B cell (primary cell): ENCODE measurements around the gene SSR2. TPM values are rescaled to one million over a fixed set of nuclear protein-coding genes. Genes with fewer than 3 reads are reported as not detected.

Source experiments
- ATAC-seq: fragments of 200-7000 bp; cut with Tn5 transposase; one replicate; pipeline ENCODE4 v1.10.0; 2021; ENCODE audit warnings: low read depth, mild to moderate bottlenecking, moderate number of reproducible peaks, moderate library complexity
- CTCF ChIA-PET: fragments of 350-600 bp; sonication (Branson Sonifier 250); formaldehyde crosslinking; loops from one replicate; lab custom pipeline; 2021; ENCODE audit warnings: antibody characterized with exemption, inconsistent platforms; lab: Charles Lee
- POLR2A ChIA-PET: fragments of 350-600 bp; sonication (Branson Sonifier 250); formaldehyde crosslinking; loops from one replicate; lab custom pipeline; 2021; ENCODE audit warnings: antibody characterized with exemption; lab: Charles Lee
- DNase-seq: peaks from one replicate; pipeline ENCODE4 v3.0.0; 2013
- H2AFZ ChIP-seq: 2 replicates; pipeline ENCODE4 v1.6.1; 2012; ENCODE audit warnings: mild to moderate bottlenecking, low read depth, low read length; ENCODE audit not compliant: insufficient read depth, poor library complexity, severe bottlenecking
- H3K27ac ChIP-seq, 2 donors: 1 replicate in 1 of 2; 2 replicates in 1 of 2; pipeline ENCODE4 v1.5.1; 2012 to 2013; ENCODE audit warnings: low read length in 2 of 2, mild to moderate bottlenecking in 2 of 2, moderate library complexity in 1 of 2
- H3K27me3 ChIP-seq, 4 experiments: fragments of 200-600 bp in 1 of 4; sonication (generic) in 1 of 4; replicated peaks in 1 of 4; 1 replicate in 2 of 4; 2 replicates in 2 of 4; pipeline versions ENCODE4 v1.6.1 to v1.7.0; 2013 to 2016; ENCODE audit warnings: low read length in 3 of 4, mild to moderate bottlenecking in 2 of 4, mixed read lengths in 1 of 4, moderate library complexity in 1 of 4; ENCODE audit not compliant: insufficient read depth in 4 of 4, control insufficient read depth in 3 of 4; ENCODE audit errors: control extremely low read depth in 1 of 4
- H3K36me3 ChIP-seq, 2 experiments: replicated peaks in 1 of 2; 1 replicate in 1 of 2; 2 replicates in 1 of 2; pipeline versions ENCODE4 v1.6.1 to v1.7.1; 2013; ENCODE audit warnings: low read length in 1 of 2; ENCODE audit not compliant: insufficient read depth in 2 of 2, control insufficient read depth in 1 of 2; ENCODE audit errors: control extremely low read depth in 1 of 2, extremely low read depth in 1 of 2
- H3K4me1 ChIP-seq, 2 donors: fragments of 200-600 bp in 1 of 2; sonication (generic) in 1 of 2; 1 replicate in 1 of 2; 2 replicates in 1 of 2; pipeline versions ENCODE4 v1.5.1 to v1.6.1; 2013 to 2017; ENCODE audit warnings: low read length in 2 of 2; ENCODE audit not compliant: control insufficient read depth in 2 of 2, insufficient read depth in 2 of 2
- H3K4me2 ChIP-seq: replicated peaks from 2 replicates; pipeline ENCODE3; 2012; ENCODE audit warnings: mild to moderate bottlenecking, low read depth, low read length; ENCODE audit not compliant: poor library complexity, severe bottlenecking
- H3K4me3 ChIP-seq, 5 experiments: fragments of 200-600 bp in 1 of 5; sonication (generic) in 1 of 5; 1 replicate in 3 of 5; 2 replicates in 2 of 5; pipeline versions ENCODE4 v1.5.1 to v1.7.0; 2011 to 2016; ENCODE audit warnings: low read length in 4 of 5, mild to moderate bottlenecking in 4 of 5, low read depth in 2 of 5, control low read depth in 1 of 5, moderate library complexity in 1 of 5; ENCODE audit not compliant: insufficient read depth in 1 of 5; ENCODE audit errors: control extremely low read depth in 1 of 5, extremely low read depth in 1 of 5
- H3K79me2 ChIP-seq: fragments of 200-600 bp; sonication (generic); one replicate; pipeline ENCODE4 v1.6.0; 2016; ENCODE audit warnings: low read length; ENCODE audit not compliant: control insufficient read depth, insufficient read depth
- H3K9ac ChIP-seq: fragments of 200-600 bp; sonication (generic); 2 replicates; pipeline ENCODE4 v1.6.1; 2017; ENCODE audit warnings: mild to moderate bottlenecking, low read length, moderate library complexity
- H3K9me3 ChIP-seq, 3 donors: one replicate each; pipeline versions ENCODE4 v1.6.1 to v1.7.1; 2013; ENCODE audit warnings: low read length in 2 of 3; ENCODE audit not compliant: control insufficient read depth in 2 of 3, insufficient read depth in 1 of 3; ENCODE audit errors: control extremely low read depth in 1 of 3
- H4K20me1 ChIP-seq: 2 replicates; pipeline ENCODE4 v1.6.0; 2012; ENCODE audit warnings: mild to moderate bottlenecking, low read length; ENCODE audit not compliant: insufficient read depth, control insufficient read depth, poor library complexity, severe bottlenecking
- H3K27ac Mint-ChIP-seq: one replicate; pipeline ENCODE4 v1.8.0; 2021; ENCODE audit warnings: mixed read lengths
- H3K27me3 Mint-ChIP-seq: one replicate; pipeline ENCODE4 v1.8.0; 2021; ENCODE audit warnings: mixed read lengths
- H3K4me1 Mint-ChIP-seq: one replicate; pipeline ENCODE4 v1.8.0; 2021; ENCODE audit warnings: mixed read lengths
- H3K4me3 Mint-ChIP-seq: one replicate; pipeline ENCODE4 v1.8.0; 2021; ENCODE audit warnings: mixed read lengths
- H3K9me3 Mint-ChIP-seq: one replicate; pipeline ENCODE4 v1.8.0; 2022; ENCODE audit warnings: mixed read lengths; ENCODE audit not compliant: insufficient read depth
- CTCF ChIP-seq: fragments of 200-600 bp; IDR thresholded peaks from one replicate; pipeline ENCODE4 v1.8.0; 2022; ENCODE audit warnings: antibody characterized with exemption, mild to moderate bottlenecking
- EZH2 ChIP-seq: IDR thresholded peaks from 2 replicates; pipeline ENCODE4 v1.6.1; 2012; ENCODE audit warnings: borderline replicate concordance, low read depth, mild to moderate bottlenecking, moderate library complexity, low read length; ENCODE audit not compliant: insufficient read depth, poor library complexity, severe bottlenecking
- WGBS: methylation state at CpG from one replicate; pipeline ENCODE4 v1.1.5; 2013; ENCODE audit warnings: missing lambda C conversion rate; ENCODE audit not compliant: insufficient coverage; 5-methylcytosine and 5-hydroxymethylcytosine counted together
- intact Hi-C: fragments of 100-400 bp; cut with micrococcal nuclease; formaldehyde crosslinking; loops from one replicate; pipeline ENCODE4 v1.10.0; 2022
- polyA plus RNA-seq: library from polyadenylated mRNA; depleted of rRNA; stranded (reverse); fragments of >200 nt; gene quantifications from 2 replicates; pipeline ENCODE4 v1.2.3, GENCODE V29; 2012
- total RNA-seq, 2 donors: library from RNA; stranded (reverse); fragments of 120-200 nt in 1 of 2; gene quantifications; 1 replicate in 1 of 2; 2 replicates in 1 of 2; pipeline versions ENCODE4 v1.2.3 to v1.2.4, GENCODE V29; 2013 to 2022

Gene SSR2
- total and polyA plus RNA-seq, 2 donors (not counting 1 experiment from before 2014, with no cell fraction given), result 160 to 359 TPM

GRCh38 chr1:155977690-155978324, 42.9 kb downstream of the SSR2 start:
- intact Hi-C loops, result loop anchor here (1.0 to 5.0 kb wide), 3 partner anchors 32 to 231 kb away; partner anchors contain the start of gene LAMTOR2
- Histone ChIP-seq H3K27ac (peak overlapping the region; percentile 70 to 91), H3K79me2 (peaks cover 98% of the 10 kb centered on the region), H3K4me3 (peak overlapping the region; percentile 71 to 93 (median 81)), H4K20me1 (peaks cover 53% of the 10 kb centered on the region), H3K9ac (peak overlapping the region; percentile 89), H3K4me2 (peak overlapping the region; percentile 93), H2AFZ (peak overlapping the region; percentile 67), H3K4me1 (peaks cover 63 to 72% of the 10 kb centered on the region in 2 donors), H3K9me3 (no peaks in the 10 kb centered on the region), H3K36me3 (peaks cover 4 to 15% of the 10 kb centered on the region in 2 experiments), H3K27me3 (no peaks in the 10 kb centered on the region)
- ATAC-seq (peak; percentile 7), DNase-seq (peak; percentile 39)
- no peaks in the 10 kb centered on the region for H3K27me3 Mint-ChIP-seq
- TF ChIP-seq EZH2 (no peak), CTCF (no peak)
- ChIA-PET CTCF (interaction anchor here (0.6 to 12.2 kb wide), 13 partner anchors 8 to 44 kb away, joined by 3 to 206 read pairs (median 7); partner anchors contain the start of genes KHDC4 and RXFP4), POLR2A (interaction anchor here (0.5 to 4.4 kb wide), 14 partner anchors 7 to 865 kb away, joined by 3 to 61 read pairs (median 8); partner anchors contain the start of genes KHDC4, LAMTOR2 and RXFP4)
- H3K27ac Mint-ChIP-seq, result peak overlapping the region; percentile 94
- H3K4me1 Mint-ChIP-seq, result peaks cover 81% of the 10 kb centered on the region
- 0% methylated on average over 40 of the region's 52 CpGs for WGBS
- peak overlapping the region; percentile 95 for H3K4me3 Mint-ChIP-seq
- H3K9me3 Mint-ChIP-seq, result no peaks in the 10 kb centered on the region
